Bladder microvascular endothelial cell (primary cell): Measurements from ENCODE around the gene TMEM88. TPM values are rescaled to one million over a fixed set of nuclear protein-coding genes. Genes with fewer than 3 reads are reported as not detected.

Experiments
- total RNA-seq: library from RNA; depleted of rRNA; stranded (reverse); fragments of >200 nt; gene quantifications from 2 replicates; pipeline ENCODE4 v1.2.3, GENCODE V29; 2014

Gene TMEM88, protein sequence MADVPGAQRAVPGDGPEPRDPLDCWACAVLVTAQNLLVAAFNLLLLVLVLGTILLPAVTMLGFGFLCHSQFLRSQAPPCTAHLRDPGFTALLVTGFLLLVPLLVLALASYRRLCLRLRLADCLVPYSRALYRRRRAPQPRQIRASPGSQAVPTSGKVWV
- total RNA-seq, result 24.5 and 132 TPM in 2 replicates

DNA sequence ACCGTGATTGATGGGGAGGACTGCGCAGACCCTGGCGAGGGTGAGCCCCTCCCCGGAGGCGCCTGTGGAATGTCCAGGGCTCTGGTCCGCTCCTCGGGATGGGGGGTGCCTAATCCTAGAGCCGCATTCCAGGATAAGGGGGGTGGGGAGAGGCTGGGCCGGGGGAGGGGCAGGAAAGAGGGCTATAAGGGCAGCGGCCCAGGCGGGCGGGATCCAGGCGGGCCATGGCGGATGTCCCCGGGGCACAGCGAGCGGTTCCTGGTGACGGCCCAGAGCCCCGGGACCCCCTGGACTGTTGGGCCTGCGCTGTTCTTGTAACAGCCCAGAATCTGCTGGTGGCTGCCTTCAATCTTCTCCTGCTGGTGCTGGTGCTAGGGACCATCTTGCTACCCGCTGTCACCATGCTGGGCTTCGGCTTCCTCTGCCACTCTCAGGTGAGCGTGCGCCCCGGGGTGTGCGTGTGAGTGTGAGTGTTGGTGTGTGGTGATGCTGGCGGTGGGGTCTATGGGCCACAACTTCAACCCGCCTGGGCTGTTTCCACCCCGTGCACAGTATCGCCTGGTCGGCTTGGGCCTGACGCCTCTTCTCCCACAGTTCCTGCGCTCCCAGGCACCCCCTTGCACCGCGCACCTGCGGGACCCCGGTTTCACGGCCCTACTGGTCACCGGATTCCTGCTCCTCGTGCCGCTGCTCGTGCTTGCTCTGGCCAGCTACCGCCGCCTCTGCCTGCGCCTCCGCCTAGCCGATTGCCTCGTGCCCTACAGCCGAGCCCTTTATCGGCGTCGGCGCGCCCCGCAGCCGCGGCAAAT lies at the start of gene TMEM88:
TSS of gene TMEM88 (plus strand) at position 216 of the 809 bp plus-strand sequence. CDS start at position 225, 9 bp downstream.

DNA sequence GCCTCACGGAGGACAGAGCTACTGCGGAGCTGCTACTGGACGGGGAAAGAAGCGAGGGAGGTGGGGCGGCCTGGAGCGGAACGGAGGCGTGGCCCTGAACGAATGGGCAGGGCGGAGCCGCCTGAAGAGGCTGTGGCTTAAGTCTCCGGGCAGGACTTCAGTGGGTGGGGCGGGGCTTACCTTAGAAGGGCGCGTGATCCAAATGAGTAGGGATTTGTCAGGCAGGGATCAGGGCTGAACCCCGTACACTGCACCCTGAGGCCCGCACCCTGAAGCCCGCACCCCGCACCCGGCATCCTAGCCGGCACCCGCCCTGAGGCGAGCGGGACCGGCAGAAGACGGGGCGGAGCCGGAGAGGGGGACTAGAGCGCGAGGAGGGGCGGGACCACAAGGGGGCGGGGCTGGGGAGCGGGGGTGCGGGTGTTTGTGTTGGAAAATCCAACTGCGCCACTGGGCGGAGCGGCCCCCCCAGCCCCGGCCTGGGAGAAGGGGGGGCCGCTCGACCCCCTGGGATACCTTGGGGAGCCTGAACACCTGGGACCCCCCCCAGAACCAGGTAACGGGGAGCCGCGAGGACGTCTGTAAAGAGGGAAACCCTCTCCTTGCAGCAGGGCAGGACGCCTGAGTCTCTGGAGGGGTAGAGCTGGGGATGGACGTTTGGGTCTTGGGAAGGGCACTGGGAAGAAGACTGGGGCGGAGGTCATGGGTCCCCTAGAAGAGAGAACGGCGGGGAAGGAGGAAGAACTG lies 20.9 kb upstream of the TMEM88 start, which contains the start of gene KDM6B:
TSS of gene KDM6B (plus strand) at position 423 of the 747 bp plus-strand sequence. CDS start 11,338 bp downstream, outside the sequence.

DNA sequence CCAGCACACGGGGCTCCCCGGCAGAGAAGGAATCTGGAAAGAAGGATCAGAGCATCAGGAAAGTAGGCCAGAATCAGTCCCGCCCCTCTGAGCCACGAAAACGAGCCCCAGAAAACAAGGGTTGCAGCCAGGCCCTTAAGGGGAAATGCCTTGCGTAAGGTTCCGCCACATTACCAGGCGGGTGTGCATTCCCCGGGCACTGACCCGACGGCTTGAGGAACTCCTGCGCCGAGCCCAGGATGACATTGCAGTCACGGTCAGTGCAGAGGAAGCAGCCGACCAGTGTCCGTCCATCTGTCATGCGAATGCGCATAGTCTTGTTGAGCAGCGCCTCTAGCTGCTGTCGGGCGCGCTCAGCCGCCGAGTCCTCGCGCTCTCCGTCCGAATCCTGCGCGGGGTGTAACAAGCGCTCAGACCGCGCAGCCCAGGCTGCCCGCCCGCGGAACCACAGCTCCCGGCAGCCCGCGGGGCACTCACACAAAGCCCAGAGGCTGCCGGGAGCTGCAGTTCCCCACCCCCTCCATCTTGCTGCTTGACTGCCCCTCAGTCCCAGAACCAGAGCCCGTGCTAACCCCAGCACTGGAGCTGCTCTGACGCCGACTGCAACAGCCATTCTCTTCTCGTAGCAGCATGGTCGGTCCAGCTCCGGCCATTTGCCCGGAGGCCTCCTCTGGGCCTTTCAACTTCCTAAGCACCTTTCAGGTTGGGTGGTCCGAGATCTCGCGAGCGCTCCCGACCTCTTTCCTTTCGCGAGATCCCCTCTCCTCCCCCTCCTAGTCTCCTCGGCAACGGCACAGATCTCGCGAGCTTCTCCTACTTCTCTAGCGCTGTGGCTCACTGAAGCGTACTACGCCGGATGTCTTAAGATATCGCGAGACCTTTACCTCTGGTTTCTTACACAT lies 2.2 kb downstream of the TMEM88 start, which contains the start of gene NAA38:
TSS of gene NAA38 (minus strand) at position 749 of the 902 bp plus-strand sequence. CDS start at position 653, 96 bp downstream.

DNA sequence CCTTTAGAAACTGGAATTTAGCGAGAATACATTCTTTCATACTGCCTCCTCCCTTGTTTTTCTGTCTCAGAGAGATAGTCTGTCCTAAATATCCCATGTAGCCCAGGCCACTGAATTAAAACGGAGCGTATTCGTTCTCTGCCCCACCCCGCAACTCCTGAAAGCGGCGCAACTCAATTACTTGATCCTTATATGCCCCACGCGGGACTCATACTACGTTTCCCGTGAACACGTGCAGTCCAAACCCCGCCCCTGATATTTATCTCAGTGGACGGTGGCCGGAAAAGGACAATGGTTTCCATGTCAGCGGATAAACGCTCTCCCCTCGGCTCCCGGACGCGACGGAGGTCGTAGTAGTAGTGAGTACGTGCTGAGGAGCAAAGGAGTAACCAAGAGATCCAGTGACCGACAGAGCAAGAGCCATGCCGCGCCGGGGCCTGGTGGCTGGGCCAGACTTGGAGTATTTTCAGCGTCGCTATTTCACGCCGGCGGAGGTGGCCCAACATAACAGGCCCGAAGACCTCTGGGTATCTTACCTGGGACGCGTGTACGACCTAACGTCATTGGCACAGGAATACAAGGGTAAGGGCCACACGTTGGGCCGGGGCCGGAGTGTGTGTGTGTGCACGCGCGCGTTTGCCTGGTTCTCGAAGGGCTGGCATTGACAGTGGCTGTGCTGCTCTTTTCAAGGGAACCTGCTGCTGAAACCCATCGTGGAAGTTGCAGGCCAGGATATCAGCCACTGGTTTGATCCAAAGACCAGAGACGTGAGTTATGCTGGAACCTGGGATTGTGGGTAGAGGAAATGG lies 3.1 kb downstream of the TMEM88 start, which contains the start of gene CYB5D1:
TSS of gene CYB5D1 (plus strand) at position 291 of the 809 bp plus-strand sequence. CDS start at position 423, 132 bp downstream.

DNA sequence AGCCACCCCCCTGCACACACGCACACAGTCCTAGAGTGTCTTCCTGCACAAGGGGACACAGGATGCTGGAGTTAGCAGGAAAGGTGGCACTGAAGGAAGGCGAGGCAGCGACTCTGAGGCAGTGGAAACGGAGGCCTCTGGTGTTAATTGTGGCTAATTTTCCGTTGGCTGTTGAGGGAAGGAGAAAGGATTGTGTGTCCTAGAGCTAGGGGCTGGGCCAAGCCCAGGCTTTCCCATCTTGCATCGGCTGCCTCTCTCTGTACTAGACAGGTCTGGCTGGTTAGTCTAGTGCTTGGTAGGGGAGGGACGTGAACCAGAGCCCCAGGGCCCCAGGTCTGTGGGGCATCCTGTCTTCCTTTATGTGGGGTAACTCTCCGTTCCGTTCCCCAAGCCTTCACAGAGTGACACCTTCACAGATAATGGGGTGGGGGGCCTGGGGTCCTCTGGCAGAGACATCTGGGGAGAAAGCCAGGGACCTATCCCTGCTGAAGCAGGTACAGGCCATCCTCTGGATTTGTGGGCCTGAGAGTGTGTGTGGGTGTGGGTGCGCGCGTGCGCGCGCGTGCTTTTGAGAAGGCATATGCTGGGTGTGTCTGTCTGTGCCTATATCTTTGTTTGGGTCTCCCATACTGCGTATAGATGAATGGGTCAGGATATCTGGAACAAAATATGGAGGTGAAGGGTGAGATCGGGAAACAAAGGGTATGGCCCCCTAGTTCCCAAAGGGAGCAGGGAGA lies 33.5 kb downstream of the TMEM88 start, which contains the start of gene CHD3:
TSS of gene CHD3 (plus strand) at position 606 of the 737 bp plus-strand sequence. CDS start 212 bp downstream, outside the sequence.

Other genes starting within 250 kb of the TMEM88 start
- gene FXR2, start 240.2 kb upstream of the TMEM88 start, total RNA-seq, result 28.2 and 35.0 TPM in 2 replicates
- gene SAT2, start 227.2 kb upstream of the TMEM88 start, total RNA-seq, result 26.4 and 27.4 TPM in 2 replicates
- 0.38 TPM in 1 of 2 replicates, not detected in the other for gene SHBG, start 224.9 kb upstream of the TMEM88 start, total RNA-seq
- not detected in 2 replicates for gene ATP1B2, start 204.1 kb upstream of the TMEM88 start, total RNA-seq
- gene TP53, start 167.6 kb upstream of the TMEM88 start, total RNA-seq, result 29.0 and 64.8 TPM in 2 replicates
- gene WRAP53, start 166.6 kb upstream of the TMEM88 start, total RNA-seq, result 8.0 and 11.8 TPM in 2 replicates
- 0.16 and 0.57 TPM in 2 replicates for gene EFNB3, start 149.9 kb upstream of the TMEM88 start, total RNA-seq
- gene DNAH2, start 137.3 kb upstream of the TMEM88 start, total RNA-seq, result under 0.01 and 0.49 TPM in 2 replicates
- gene KDM6B, start 20.8 kb upstream of the TMEM88 start, total RNA-seq, result 2.8 and 7.6 TPM in 2 replicates
- gene NAA38, start 2.5 kb downstream of the TMEM88 start, total RNA-seq, result 90.2 and 171 TPM in 2 replicates
- gene CYB5D1, start 2.9 kb downstream of the TMEM88 start, total RNA-seq, result 9.9 and 11.8 TPM in 2 replicates
- gene CHD3, start 33.7 kb downstream of the TMEM88 start, total RNA-seq, result 113 and 162 TPM in 2 replicates
- 1.3 and 3.0 TPM in 2 replicates for gene RNF227, start 61.2 kb downstream of the TMEM88 start, total RNA-seq
- gene KCNAB3, start 74.8 kb downstream of the TMEM88 start, total RNA-seq, result 0.49 and 0.63 TPM in 2 replicates
- 45.3 and 77.3 TPM in 2 replicates for gene TRAPPC1, start 76.9 kb downstream of the TMEM88 start, total RNA-seq
- gene CNTROB, start 77.1 kb downstream of the TMEM88 start, total RNA-seq, result 18.7 and 19.1 TPM in 2 replicates
- gene GUCY2D, start 147.5 kb downstream of the TMEM88 start, total RNA-seq, result not detected in 2 replicates
- gene ALOX15B, start 184.0 kb downstream of the TMEM88 start, total RNA-seq, result not detected in 2 replicates
- gene ALOX12B, start 232.7 kb downstream of the TMEM88 start, total RNA-seq, result not detected in 2 replicates